Measurements from ENCODE around the gene AFAP1L1.

The AFAP1L1 gene

GRCh38 chr5:149374303-149374702, 102.6 kb downstream of the AFAP1L1 start:
- no peak for ATAC-seq
- TF ChIP-seq ZFP30 (CRISPR knock-in tag; IDR thresholded peaks at IDR 0.05) (no peak), ZNF70 (CRISPR knock-in tag; IDR thresholded peaks at IDR 0.05) (no peak), TOX (CRISPR knock-in tag; IDR thresholded peaks at IDR 0.05; ENCODE audit: borderline replicate concordance) (no peak)

- no peak for ATAC-seq
- TF ChIP-seq OSR1 (CRISPR knock-in tag; IDR thresholded peaks at IDR 0.05) (no peak), GLIS3 (CRISPR knock-in tag; IDR thresholded peaks at IDR 0.05) (no peak), ZFP3 (CRISPR knock-in tag; IDR thresholded peaks at IDR 0.05) (no peak), ESRRG (CRISPR knock-in tag; IDR thresholded peaks at IDR 0.05) (no peak), ISL1 (CRISPR knock-in tag; IDR thresholded peaks at IDR 0.05) (no peak)
Measured at GRCh38 chr5:149374801-149375200, 103.1 kb downstream of the AFAP1L1 start.

- no peak for ATAC-seq
- TF ChIP-seq CSDC2 (CRISPR knock-in tag; IDR thresholded peaks at IDR 0.05): no peak
- TF ChIP-seq GLIS3 (CRISPR knock-in tag; IDR thresholded peaks at IDR 0.05): no peak
- no peak for TF ChIP-seq ARNTL (CRISPR knock-in tag; IDR thresholded peaks at IDR 0.05; ENCODE audit: borderline replicate concordance, low read depth)
- TF ChIP-seq SNAI2 (CRISPR knock-in tag; IDR thresholded peaks at IDR 0.05): no peak
- no peak for TF ChIP-seq ESRRG (CRISPR knock-in tag; IDR thresholded peaks at IDR 0.05)
- no peak for TF ChIP-seq CSRNP3 (CRISPR knock-in tag; IDR thresholded peaks at IDR 0.05)
- no peak for TF ChIP-seq ISL1 (CRISPR knock-in tag; IDR thresholded peaks at IDR 0.05)
- no peak for TF ChIP-seq PATZ1 (CRISPR knock-in tag; IDR thresholded peaks at IDR 0.05; ENCODE audit: borderline replicate concordance)
- no peak for TF ChIP-seq TSHZ2 (CRISPR knock-in tag; IDR thresholded peaks at IDR 0.05)
Measured at GRCh38 chr5:149375434-149375833, 103.8 kb downstream of the AFAP1L1 start.

GRCh38 chr5:149376104-149376503, 104.4 kb downstream of the AFAP1L1 start:
- TF ChIP-seq ZFP3 (CRISPR knock-in tag; IDR thresholded peaks at IDR 0.05) (no peak), BACH2 (CRISPR knock-in tag; IDR thresholded peaks at IDR 0.05; ENCODE audit: borderline replicate concordance) (no peak), ZNF8 (CRISPR knock-in tag; IDR thresholded peaks at IDR 0.05) (no peak), SNAI2 (CRISPR knock-in tag; IDR thresholded peaks at IDR 0.05) (no peak), CSDC2 (CRISPR knock-in tag; IDR thresholded peaks at IDR 0.05) (no peak), ZNF565 (CRISPR knock-in tag; conservative IDR thresholded peaks at IDR 0.05; ENCODE audit: low read depth) (no peak), ESRRG (CRISPR knock-in tag; IDR thresholded peaks at IDR 0.05) (no peak), CSRNP3 (CRISPR knock-in tag; IDR thresholded peaks at IDR 0.05) (no peak), TCF4 (CRISPR knock-in tag; IDR thresholded peaks at IDR 0.05; ENCODE audit: borderline replicate concordance) (no peak)
- no peak for ATAC-seq

- no peak for ATAC-seq
- TF ChIP-seq BACH2 (CRISPR knock-in tag; IDR thresholded peaks at IDR 0.05; ENCODE audit: borderline replicate concordance) (no peak), ARNTL (CRISPR knock-in tag; IDR thresholded peaks at IDR 0.05; ENCODE audit: borderline replicate concordance, low read depth) (no peak), GLIS3 (CRISPR knock-in tag; IDR thresholded peaks at IDR 0.05) (no peak), ISL1 (CRISPR knock-in tag; IDR thresholded peaks at IDR 0.05) (no peak), RARB (CRISPR knock-in tag; IDR thresholded peaks at IDR 0.05) (no peak), ZNF565 (CRISPR knock-in tag; conservative IDR thresholded peaks at IDR 0.05; ENCODE audit: low read depth) (no peak), ZFP30 (CRISPR knock-in tag; IDR thresholded peaks at IDR 0.05) (no peak), ESRRG (CRISPR knock-in tag; IDR thresholded peaks at IDR 0.05) (no peak), CSDC2 (CRISPR knock-in tag; IDR thresholded peaks at IDR 0.05) (no peak), PPARA (CRISPR knock-in tag; IDR thresholded peaks at IDR 0.05; ENCODE audit: borderline replicate concordance) (no peak), OSR1 (CRISPR knock-in tag; IDR thresholded peaks at IDR 0.05) (no peak), POU6F1 (CRISPR knock-in tag; IDR thresholded peaks at IDR 0.05; ENCODE audit: borderline replicate concordance, low read depth) (no peak)
Measured at GRCh38 chr5:149376711-149377447, 105.2 kb downstream of the AFAP1L1 start.
